Liver (tissue), 9 donors: ENCODE measurements around the gene CEACAM8. TPM values are rescaled to one million over a fixed set of nuclear protein-coding genes. Genes with fewer than 3 reads are reported as not detected.

ENCODE experiments used
- DNase-seq: peaks from one replicate; pipeline ENCODE4 v3.0.0-alpha.2; 2017; ENCODE audit warnings: low spot score
- H3K27ac ChIP-seq, 2 donors: one replicate each; pipeline ENCODE4 v1.7.0; 2013; ENCODE audit warnings: inconsistent platforms in 2 of 2, low read length in 2 of 2, control low read depth in 1 of 2, low read depth in 1 of 2, mild to moderate bottlenecking in 1 of 2
- H3K27me3 ChIP-seq, 4 donors: one replicate each; pipeline versions ENCODE4 v1.6.1 to v1.7.0; 2013; ENCODE audit warnings: low read length in 3 of 4, inconsistent platforms in 1 of 4, mild to moderate bottlenecking in 1 of 4, moderate library complexity in 1 of 4; ENCODE audit not compliant: control insufficient read depth in 4 of 4, insufficient read depth in 4 of 4
- H3K36me3 ChIP-seq, 4 donors: one replicate each; pipeline versions ENCODE4 v1.6.1 to v1.7.0; 2013; ENCODE audit warnings: low read length in 3 of 4, mild to moderate bottlenecking in 3 of 4, low read depth in 1 of 4, moderate library complexity in 1 of 4; ENCODE audit not compliant: control insufficient read depth in 4 of 4, insufficient read depth in 3 of 4
- H3K4me1 ChIP-seq, 4 donors: one replicate each; pipeline versions ENCODE4 v1.6.1 to v1.7.0; 2013; ENCODE audit warnings: low read length in 3 of 4, mild to moderate bottlenecking in 3 of 4, moderate library complexity in 1 of 4; ENCODE audit not compliant: control insufficient read depth in 4 of 4, insufficient read depth in 4 of 4
- H3K4me3 ChIP-seq, 3 donors: one replicate each; pipeline versions ENCODE4 v1.6.1 to v1.7.0; 2013; ENCODE audit warnings: low read length in 3 of 3, control low read depth in 1 of 3, low read depth in 1 of 3, mild to moderate bottlenecking in 1 of 3
- H3K9ac ChIP-seq, 2 donors: one replicate each; pipeline ENCODE4 v1.7.0; 2013; ENCODE audit warnings: low read length in 2 of 2, mild to moderate bottlenecking in 2 of 2, moderate library complexity in 2 of 2, control low read depth in 1 of 2, low read depth in 1 of 2
- H3K9me3 ChIP-seq, 4 donors: one replicate each; pipeline versions ENCODE4 v1.6.1 to v1.7.0; 2013; ENCODE audit warnings: low read length in 3 of 4; ENCODE audit not compliant: control insufficient read depth in 4 of 4
- EGR1 ChIP-seq, 2 donors: IDR thresholded peaks; 2 replicates each; pipeline ENCODE4 v1.6.1; 2016 to 2018; ENCODE audit warnings: antibody characterized with exemption in 2 of 2, low read depth in 2 of 2
- FOXA1 ChIP-seq: IDR thresholded peaks from 2 replicates; pipeline ENCODE4 v1.6.1; 2016; ENCODE audit warnings: antibody characterized with exemption
- FOXA2 ChIP-seq: IDR thresholded peaks from 2 replicates; pipeline ENCODE4 v1.6.1; 2016; ENCODE audit warnings: antibody characterized with exemption
- GABPA ChIP-seq, 2 donors: IDR thresholded peaks in 1 of 2; conservative IDR thresholded peaks in 1 of 2; 2 replicates each; pipeline ENCODE4 v1.6.1; 2016; ENCODE audit warnings: antibody characterized with exemption in 2 of 2, mild to moderate bottlenecking in 1 of 2, moderate library complexity in 1 of 2
- HNF4A ChIP-seq, 2 donors: conservative IDR thresholded peaks; 2 replicates each; pipeline ENCODE4 v1.6.1; 2016; ENCODE audit warnings: antibody characterized with exemption in 2 of 2, mild to moderate bottlenecking in 2 of 2
- HNF4G ChIP-seq: IDR thresholded peaks from 2 replicates; pipeline ENCODE4 v1.6.1; 2016; ENCODE audit warnings: antibody characterized with exemption
- JUND ChIP-seq, 2 donors: IDR thresholded peaks; 2 replicates each; pipeline ENCODE4 v1.6.1; 2016; ENCODE audit warnings: antibody characterized with exemption in 2 of 2
- NR2F2 ChIP-seq: IDR thresholded peaks from 2 replicates; pipeline ENCODE4 v1.6.1; 2016; ENCODE audit warnings: antibody characterized with exemption
- RAD21 ChIP-seq, 2 donors: IDR thresholded peaks; 2 replicates each; pipeline ENCODE4 v1.6.1; 2016; ENCODE audit warnings: antibody characterized with exemption in 2 of 2, mild to moderate bottlenecking in 2 of 2
- RXRA ChIP-seq, 2 donors: IDR thresholded peaks; 2 replicates each; pipeline ENCODE4 v1.6.1; 2017 to 2018; ENCODE audit warnings: antibody characterized with exemption in 2 of 2, mild to moderate bottlenecking in 1 of 2
- SP1 ChIP-seq: IDR thresholded peaks from 2 replicates; pipeline ENCODE4 v1.6.1; 2018; ENCODE audit warnings: antibody characterized with exemption, mild to moderate bottlenecking
- TAF1 ChIP-seq: conservative IDR thresholded peaks from 2 replicates; pipeline ENCODE4 v1.6.1; 2016; ENCODE audit warnings: antibody characterized with exemption, mild to moderate bottlenecking
- YY1 ChIP-seq: IDR thresholded peaks from 2 replicates; pipeline ENCODE4 v1.6.1; 2016; ENCODE audit warnings: antibody characterized with exemption, mild to moderate bottlenecking
- ZBTB33 ChIP-seq: IDR thresholded peaks from 2 replicates; pipeline ENCODE4 v1.6.1; 2016; ENCODE audit warnings: antibody characterized with exemption
- polyA plus RNA-seq, 2 donors: library from polyadenylated mRNA; stranded (reverse) in 1 of 2; unstranded in 1 of 2; fragments of 200-250 nt in 1 of 2; fragments of >200 nt in 1 of 2; fragmentation: Nextera tagmentation in 1 of 2; extraction: Ambion mirVana in 1 of 2; gene quantifications; one replicate each; pipeline versions ENCODE4 v1.2.1 to v1.2.3, GENCODE V29; 2013 to 2015
- total RNA-seq, 2 donors: library from RNA; depleted of rRNA; stranded (reverse); fragments of >200 nt; gene quantifications; one replicate each; pipeline ENCODE4 v1.2.3, GENCODE V29; 2014
- TF ChIP-seq, protein P1 (sequence below): fragments of 150-350 bp; IDR thresholded peaks from 2 replicates; pipeline ENCODE4 v1.5.1; 2017; ENCODE audit warnings: improper control_type of control experiment, low read depth, low read length; ENCODE audit not compliant: missing input control
- TF ChIP-seq, protein P2 (sequence below): IDR thresholded peaks from 2 replicates; pipeline ENCODE4 v1.6.1; 2016; ENCODE audit warnings: antibody characterized with exemption, mild to moderate bottlenecking
- TF ChIP-seq, protein P3 (sequence below): IDR thresholded peaks from 2 replicates; pipeline ENCODE4 v1.6.1; 2016; ENCODE audit warnings: antibody characterized with exemption
- TF ChIP-seq, protein P4 (sequence below): IDR thresholded peaks from 2 replicates; pipeline ENCODE4 v1.6.1; 2016; ENCODE audit warnings: antibody characterized with exemption
- donor health status: healthy.
- donor health status: healthy.
- donor health status: healthy.
- donor health status: healthy.
- donor health status: healthy.

The CEACAM8 gene
- total and polyA plus RNA-seq, 4 donors = 0.07 to 2.1 (median 0.16) TPM; not detected in 1

DNA sequence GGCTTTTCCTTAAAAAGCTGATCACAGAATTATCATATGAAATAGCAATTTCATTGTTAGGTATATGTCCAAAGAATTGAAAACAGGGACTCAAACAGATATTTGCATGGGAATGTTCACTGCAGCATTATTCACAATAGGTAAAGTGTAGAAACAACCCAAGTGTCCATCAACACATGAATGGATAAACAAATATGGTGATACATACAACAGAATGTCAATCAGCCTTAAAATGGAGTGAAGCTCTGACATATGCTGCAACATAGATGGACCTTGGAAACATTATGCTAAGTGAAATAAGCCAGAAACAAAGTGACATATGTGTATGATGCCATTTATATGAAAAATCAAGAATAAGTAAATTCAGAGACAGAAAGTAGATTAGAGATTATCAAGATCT is 60.3 kb downstream of the CEACAM8 start:
- Histone ChIP-seq H3K36me3 (no peaks in the 10 kb centered on the region), H3K27me3 (no peaks in the 10 kb centered on the region), H3K27ac (no peak overlapping the region), H3K9me3 (no peaks in the 10 kb centered on the region), H3K4me1 (peaks cover 0 to under 1% (median 0%) of the 10 kb centered on the region in 4 donors), H3K9ac (no peak overlapping the region), H3K4me3 (no peak overlapping the region)
- TF ChIP-seq JUND (IDR thresholded peaks at IDR 0.05) = no peak
- no peak for TF ChIP-seq ZBTB33
- TF ChIP-seq EGR1 (IDR thresholded peaks at IDR 0.05; ENCODE audit: low read depth in 2 of 2) = no peak
- no peak for TF ChIP-seq SP1
- TF ChIP-seq, protein P1, sequence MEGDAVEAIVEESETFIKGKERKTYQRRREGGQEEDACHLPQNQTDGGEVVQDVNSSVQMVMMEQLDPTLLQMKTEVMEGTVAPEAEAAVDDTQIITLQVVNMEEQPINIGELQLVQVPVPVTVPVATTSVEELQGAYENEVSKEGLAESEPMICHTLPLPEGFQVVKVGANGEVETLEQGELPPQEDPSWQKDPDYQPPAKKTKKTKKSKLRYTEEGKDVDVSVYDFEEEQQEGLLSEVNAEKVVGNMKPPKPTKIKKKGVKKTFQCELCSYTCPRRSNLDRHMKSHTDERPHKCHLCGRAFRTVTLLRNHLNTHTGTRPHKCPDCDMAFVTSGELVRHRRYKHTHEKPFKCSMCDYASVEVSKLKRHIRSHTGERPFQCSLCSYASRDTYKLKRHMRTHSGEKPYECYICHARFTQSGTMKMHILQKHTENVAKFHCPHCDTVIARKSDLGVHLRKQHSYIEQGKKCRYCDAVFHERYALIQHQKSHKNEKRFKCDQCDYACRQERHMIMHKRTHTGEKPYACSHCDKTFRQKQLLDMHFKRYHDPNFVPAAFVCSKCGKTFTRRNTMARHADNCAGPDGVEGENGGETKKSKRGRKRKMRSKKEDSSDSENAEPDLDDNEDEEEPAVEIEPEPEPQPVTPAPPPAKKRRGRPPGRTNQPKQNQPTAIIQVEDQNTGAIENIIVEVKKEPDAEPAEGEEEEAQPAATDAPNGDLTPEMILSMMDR = no peak
- TF ChIP-seq HNF4A (conservative IDR thresholded peaks at IDR 0.05) = no peak
- TF ChIP-seq, protein P2, sequence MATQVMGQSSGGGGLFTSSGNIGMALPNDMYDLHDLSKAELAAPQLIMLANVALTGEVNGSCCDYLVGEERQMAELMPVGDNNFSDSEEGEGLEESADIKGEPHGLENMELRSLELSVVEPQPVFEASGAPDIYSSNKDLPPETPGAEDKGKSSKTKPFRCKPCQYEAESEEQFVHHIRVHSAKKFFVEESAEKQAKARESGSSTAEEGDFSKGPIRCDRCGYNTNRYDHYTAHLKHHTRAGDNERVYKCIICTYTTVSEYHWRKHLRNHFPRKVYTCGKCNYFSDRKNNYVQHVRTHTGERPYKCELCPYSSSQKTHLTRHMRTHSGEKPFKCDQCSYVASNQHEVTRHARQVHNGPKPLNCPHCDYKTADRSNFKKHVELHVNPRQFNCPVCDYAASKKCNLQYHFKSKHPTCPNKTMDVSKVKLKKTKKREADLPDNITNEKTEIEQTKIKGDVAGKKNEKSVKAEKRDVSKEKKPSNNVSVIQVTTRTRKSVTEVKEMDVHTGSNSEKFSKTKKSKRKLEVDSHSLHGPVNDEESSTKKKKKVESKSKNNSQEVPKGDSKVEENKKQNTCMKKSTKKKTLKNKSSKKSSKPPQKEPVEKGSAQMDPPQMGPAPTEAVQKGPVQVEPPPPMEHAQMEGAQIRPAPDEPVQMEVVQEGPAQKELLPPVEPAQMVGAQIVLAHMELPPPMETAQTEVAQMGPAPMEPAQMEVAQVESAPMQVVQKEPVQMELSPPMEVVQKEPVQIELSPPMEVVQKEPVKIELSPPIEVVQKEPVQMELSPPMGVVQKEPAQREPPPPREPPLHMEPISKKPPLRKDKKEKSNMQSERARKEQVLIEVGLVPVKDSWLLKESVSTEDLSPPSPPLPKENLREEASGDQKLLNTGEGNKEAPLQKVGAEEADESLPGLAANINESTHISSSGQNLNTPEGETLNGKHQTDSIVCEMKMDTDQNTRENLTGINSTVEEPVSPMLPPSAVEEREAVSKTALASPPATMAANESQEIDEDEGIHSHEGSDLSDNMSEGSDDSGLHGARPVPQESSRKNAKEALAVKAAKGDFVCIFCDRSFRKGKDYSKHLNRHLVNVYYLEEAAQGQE = no peak
- no peak for TF ChIP-seq FOXA1
- no peak for TF ChIP-seq GABPA (IDR thresholded peaks at IDR 0.05 in 1 of 2, conservative IDR thresholded peaks at IDR 0.05 in 1 of 2)
- no peak for TF ChIP-seq YY1
- TF ChIP-seq FOXA2 = no peak
- TF ChIP-seq, protein P3, sequence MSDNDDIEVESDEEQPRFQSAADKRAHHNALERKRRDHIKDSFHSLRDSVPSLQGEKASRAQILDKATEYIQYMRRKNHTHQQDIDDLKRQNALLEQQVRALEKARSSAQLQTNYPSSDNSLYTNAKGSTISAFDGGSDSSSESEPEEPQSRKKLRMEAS = no peak
- no peak for TF ChIP-seq HNF4G
- TF ChIP-seq, protein P4, sequence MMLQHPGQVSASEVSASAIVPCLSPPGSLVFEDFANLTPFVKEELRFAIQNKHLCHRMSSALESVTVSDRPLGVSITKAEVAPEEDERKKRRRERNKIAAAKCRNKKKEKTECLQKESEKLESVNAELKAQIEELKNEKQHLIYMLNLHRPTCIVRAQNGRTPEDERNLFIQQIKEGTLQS = no peak
- no peak for TF ChIP-seq RAD21 (IDR thresholded peaks at IDR 0.05)
- TF ChIP-seq TAF1 = no peak
- no peak for TF ChIP-seq NR2F2
- TF ChIP-seq RXRA (IDR thresholded peaks at IDR 0.05) = no peak
- no peak for DNase-seq
